ENCODE measurements around the gene SERINC3. TPM values are rescaled to one million over a fixed set of nuclear protein-coding genes. Genes with fewer than 3 reads are reported as not detected.
"Not testable (repeated sequence)": the region's sequence is repeated elsewhere in the genome, so short reads cannot be mapped to it uniquely, and the experiment has no call there.

The SERINC3 gene
- 10 to 100 TPM; 66.1 to 82.0 (median 77.4) TPM for polyA plus RNA-seq (ENCODE audit: insufficient read length in 4 of 4)

GRCh38 chr20:44521484-44522481, at the start of gene SERINC3:
SERINC3 (minus strand) TSS chr20:44522070; CDS start chr20:44521951, 119 bp downstream.
- peak; percentile 87 to 91 (median 89) for DNase-seq (ENCODE audit: low read depth in 4 of 4, low spot score in 3 of 4)

- DNase-seq (ENCODE audit: low read depth in 4 of 4, low spot score in 3 of 4): no peak
These were observed 49.6 kb upstream of the SERINC3 start for GRCh38 chr20:44571362-44571988.

GRCh38 chr20:44570367-44570766, 48.5 kb upstream of the SERINC3 start:
- DNase-seq (ENCODE audit: low read depth in 4 of 4, low spot score in 3 of 4): no peak

- DNase-seq (ENCODE audit: low read depth in 4 of 4, low spot score in 3 of 4): no peak
These were observed 44.9 kb upstream of the SERINC3 start for GRCh38 chr20:44566811-44567210.

- DNase-seq (ENCODE audit: low read depth in 4 of 4, low spot score in 3 of 4): no peak
These were observed 44.1 kb upstream of the SERINC3 start for GRCh38 chr20:44566018-44566417.

DNA sequence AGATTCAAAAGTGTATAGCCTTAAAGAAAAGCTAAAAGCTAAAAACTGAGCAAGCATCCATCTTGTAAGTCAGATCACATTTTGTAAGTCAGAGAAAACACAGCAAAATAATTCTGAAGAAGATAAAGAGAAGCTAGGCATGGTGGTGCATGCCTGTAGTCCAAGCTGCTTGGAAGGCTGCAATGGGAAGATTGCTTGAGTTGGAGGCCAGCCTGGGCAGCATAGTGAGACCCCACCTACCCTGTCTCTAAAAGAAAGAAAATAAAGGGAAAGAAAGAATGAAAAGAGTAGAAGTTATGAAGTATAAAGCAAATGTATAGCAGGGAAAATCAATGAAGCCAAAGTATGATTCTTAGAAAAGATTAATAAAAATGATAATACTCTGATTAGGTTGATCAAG, 40.0 kb upstream of the SERINC3 start:
- DNase-seq (ENCODE audit: low read depth in 4 of 4, low spot score in 3 of 4): no peak

- not testable (repeated sequence) for DNase-seq (ENCODE audit: low read depth in 4 of 4, low spot score in 3 of 4)
These were observed 38.9 kb upstream of the SERINC3 start for GRCh38 chr20:44560818-44561217.

- DNase-seq (ENCODE audit: low read depth in 4 of 4, low spot score in 3 of 4): no peak
These were observed 38.4 kb upstream of the SERINC3 start for GRCh38 chr20:44560229-44560628.

GRCh38 chr20:44559302-44559701, 37.4 kb upstream of the SERINC3 start:
- DNase-seq (ENCODE audit: low read depth in 4 of 4, low spot score in 3 of 4): no peak

GRCh38 chr20:44552950-44553908, 31.4 kb upstream of the SERINC3 start:
- DNase-seq (ENCODE audit: low read depth in 4 of 4, low spot score in 3 of 4): no peak

- DNase-seq (ENCODE audit: low read depth in 4 of 4, low spot score in 3 of 4): no peak
These were observed 30.7 kb upstream of the SERINC3 start for GRCh38 chr20:44552568-44552949.

GRCh38 chr20:44552050-44552449, 30.2 kb upstream of the SERINC3 start:
- no peak for DNase-seq (ENCODE audit: low read depth in 4 of 4, low spot score in 3 of 4)

DNA sequence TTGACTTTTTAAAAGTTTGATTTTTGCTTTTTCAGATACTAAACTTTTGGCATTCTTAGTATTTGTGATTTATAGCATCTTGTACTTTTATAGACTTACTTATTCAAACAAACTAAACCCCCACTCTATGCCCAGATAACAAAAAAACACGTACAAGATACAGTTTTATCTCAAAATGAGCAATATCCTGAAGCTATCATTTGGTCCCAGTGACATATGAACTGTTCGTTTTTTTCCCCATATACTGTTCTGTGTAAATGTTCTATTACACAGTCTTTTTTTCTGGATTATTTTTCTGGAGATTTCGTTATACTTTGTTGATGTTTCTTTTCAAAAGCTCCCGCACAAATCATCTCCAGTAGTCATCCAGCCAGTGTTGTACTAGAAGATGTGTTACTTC, 27.3 kb upstream of the SERINC3 start:
- DNase-seq (ENCODE audit: low read depth in 4 of 4, low spot score in 3 of 4): no peak

GRCh38 chr20:44547419-44547818, 25.5 kb upstream of the SERINC3 start:
- DNase-seq (ENCODE audit: low read depth in 4 of 4, low spot score in 3 of 4): no peak

DNA sequence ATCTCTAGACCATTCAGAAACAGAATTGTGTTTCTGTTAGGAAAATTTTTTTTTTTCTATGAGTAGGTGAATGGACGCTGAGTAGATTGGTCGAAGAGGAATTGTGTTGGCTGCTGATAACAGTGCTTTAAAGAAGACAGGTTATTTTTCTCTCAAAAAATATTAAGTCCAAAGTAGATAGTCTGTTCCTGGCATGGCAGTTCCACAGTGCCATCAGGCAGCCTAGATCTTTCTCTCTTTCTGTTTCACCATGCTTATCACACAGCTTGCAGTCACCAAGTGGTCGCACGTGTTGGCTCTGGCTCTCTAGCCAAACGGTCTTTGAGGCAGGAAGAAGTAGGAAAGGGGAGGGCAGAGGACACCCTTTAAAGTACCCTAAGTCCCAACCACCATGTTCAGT, 22.4 kb upstream of the SERINC3 start:
- no peak for DNase-seq (ENCODE audit: low read depth in 4 of 4, low spot score in 3 of 4)

- DNase-seq (ENCODE audit: low read depth in 4 of 4, low spot score in 3 of 4): no peak
These were observed 21.5 kb upstream of the SERINC3 start for GRCh38 chr20:44543358-44543757.

DNA sequence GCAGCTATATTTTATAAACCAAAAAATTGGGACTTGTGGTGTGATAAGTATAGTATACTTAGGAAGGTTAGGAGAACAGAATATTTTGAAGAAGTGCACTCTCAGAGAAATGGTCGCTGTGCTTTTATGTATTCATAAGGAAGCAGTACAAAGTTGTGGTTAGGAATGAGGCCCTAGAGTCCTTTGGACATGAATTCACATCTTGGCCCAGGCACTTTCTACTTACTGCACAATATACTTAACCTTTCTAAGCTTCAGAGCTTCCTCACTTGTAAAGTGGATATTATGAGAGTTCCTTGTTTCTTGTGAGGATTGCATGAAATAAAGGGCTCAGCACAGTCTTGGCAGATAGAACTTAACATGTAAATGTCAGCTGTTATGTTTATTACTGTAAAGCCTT, 21.0 kb upstream of the SERINC3 start:
- no peak for DNase-seq (ENCODE audit: low read depth in 4 of 4, low spot score in 3 of 4)

DNA sequence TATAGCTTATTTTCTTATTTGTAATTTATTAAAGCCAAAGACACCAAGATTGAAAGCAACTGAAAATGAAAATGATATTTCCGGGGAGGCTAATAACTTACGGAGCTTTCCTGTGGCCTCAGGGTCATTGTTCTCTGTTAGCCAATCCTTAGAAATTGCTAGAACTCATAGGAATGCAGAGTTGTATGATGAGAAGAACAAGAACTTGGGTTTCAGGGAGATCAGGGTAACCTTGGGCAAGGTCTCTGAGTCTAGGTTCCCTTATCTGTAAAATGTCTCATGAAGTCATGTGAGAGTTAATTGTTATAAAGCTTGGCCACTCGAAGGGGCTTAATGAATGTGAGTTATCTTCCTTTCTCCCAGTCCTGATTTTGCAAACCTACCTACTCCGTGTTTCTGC, 20.1 kb upstream of the SERINC3 start:
- DNase-seq (ENCODE audit: low read depth in 4 of 4, low spot score in 3 of 4): no peak

GRCh38 chr20:44540834-44541233, 19.0 kb upstream of the SERINC3 start:
- no peak for DNase-seq (ENCODE audit: low read depth in 4 of 4, low spot score in 3 of 4)

DNA sequence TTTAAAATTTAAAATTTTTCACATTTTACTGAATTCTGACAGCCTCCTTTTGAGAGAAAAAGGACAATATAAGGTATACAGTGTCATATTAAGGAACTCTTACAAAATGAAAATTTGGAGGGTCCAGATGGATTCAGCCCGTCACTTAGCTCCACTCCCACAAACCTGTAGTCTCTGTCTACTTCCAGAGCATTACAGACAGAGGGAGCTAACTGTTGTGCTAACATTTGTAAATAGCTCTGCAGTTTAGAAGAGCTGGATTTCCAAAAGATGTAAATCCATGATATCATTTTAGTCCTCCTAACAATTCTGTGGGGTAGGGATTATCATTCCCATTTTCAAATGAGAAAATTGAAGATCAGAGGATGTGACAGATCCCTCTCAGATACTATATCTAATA, 16.1 kb upstream of the SERINC3 start:
- no peak for DNase-seq (ENCODE audit: low read depth in 4 of 4, low spot score in 3 of 4)

DNA sequence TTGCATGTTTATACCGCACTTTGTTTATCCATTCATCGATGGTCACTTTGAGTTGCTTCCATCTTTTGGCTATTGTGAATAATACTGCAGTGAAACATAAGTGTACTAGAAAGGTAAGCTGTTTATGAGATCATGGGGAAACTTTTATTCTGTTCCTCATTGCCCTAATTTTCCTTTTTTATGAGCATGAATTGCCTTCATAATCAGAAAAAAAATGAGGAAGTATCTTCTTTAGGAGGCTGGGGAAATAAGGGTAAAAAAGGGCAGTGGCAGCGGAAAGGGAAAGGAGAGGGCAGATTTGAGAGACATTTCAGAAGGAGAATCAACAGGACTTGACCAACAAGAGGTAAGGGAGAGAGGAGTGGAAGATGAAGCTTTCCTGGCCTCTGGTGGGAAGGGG, 14.3 kb upstream of the SERINC3 start:
- DNase-seq (ENCODE audit: low read depth in 4 of 4, low spot score in 3 of 4): no peak
